Measurements from ENCODE around the gene UTS2R.
"Not testable (repeated sequence)": the region's sequence is repeated elsewhere in the genome, so short reads cannot be mapped to it uniquely, and the experiment has no call there.

Gene UTS2R

DNA sequence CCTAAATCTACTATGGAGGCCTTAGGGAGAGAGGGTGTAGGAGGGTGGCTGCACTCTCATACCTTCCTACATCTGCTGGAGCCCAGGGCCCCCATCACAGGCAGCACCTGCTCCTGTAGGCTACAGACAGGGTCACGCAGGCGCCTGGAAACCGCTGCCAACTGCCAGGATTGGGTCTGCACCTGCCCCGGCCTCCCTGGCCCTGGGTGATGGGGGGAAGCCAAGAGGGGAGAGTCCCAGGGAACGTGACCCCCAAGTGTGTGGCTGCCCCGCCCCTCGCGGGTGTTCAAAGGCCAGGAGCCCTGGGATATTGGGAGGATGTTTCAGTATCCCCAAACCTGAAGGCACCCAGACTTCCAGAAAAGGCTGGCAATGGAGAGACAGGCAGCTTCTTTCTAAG is 18.1 kb upstream of the UTS2R start:
- DNase-seq (ENCODE audit: low spot score): no peak
- no peak for FAIRE-seq

DNA sequence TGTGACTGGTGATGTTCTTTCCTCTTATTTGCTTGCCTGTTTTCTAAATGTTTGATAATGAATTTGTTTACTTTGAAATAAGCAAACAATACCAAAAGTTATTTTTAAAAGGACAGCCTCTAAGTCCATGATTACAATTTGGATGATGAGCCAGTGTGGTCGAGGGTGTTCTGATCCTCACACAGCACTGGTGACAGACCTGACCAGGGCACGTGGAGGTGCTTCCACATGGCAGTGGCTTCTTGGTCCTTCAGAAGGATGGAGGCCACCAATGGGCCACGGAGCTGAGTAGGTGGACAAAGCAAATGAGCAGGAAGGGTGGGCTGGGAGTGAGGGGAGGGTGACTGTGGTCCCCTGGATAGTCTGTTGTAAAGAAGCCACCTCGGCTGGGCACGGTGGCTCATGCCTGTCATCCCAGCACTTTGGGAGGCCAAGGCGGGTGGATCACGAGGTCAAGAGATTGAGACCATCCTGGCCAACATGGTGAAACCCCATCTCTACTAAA is 16.7 kb upstream of the UTS2R start:
- no peak for DNase-seq (ENCODE audit: low spot score)
- no peak for FAIRE-seq

DNA sequence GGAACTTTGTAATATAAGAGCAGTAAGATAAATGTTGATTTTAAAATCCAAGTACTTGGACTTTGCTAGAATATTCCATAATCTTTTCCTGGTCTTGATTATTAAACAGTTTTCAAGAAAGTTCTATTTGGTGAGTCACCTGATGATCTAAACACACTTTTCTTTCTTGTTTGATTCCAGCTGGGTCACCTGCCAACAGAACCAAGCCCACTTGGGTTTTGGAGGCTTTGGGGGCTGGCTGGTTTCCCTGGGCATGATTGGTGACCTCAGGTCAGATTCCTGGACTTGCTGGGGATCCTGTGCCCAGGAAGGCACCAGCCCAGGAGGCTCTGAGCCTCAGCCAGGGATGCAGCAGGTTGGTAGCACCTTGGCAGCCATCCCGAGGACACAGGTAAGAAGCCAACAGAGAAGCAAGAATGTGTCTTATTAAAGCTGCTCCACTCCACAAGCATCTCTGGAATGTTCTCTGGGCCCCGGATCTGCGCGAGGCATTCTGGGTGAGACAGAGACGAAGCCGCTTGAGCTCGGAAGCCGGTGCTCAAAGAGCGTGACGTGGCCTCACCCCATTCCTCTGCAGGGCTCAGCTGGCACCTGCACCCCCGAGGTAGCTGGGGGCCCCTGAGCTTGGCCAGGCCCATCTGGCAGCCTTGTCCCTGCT is 15.7 kb upstream of the UTS2R start:
- FAIRE-seq (no peak), DNase-seq (ENCODE audit: low spot score) (peak; percentile 75)

DNA sequence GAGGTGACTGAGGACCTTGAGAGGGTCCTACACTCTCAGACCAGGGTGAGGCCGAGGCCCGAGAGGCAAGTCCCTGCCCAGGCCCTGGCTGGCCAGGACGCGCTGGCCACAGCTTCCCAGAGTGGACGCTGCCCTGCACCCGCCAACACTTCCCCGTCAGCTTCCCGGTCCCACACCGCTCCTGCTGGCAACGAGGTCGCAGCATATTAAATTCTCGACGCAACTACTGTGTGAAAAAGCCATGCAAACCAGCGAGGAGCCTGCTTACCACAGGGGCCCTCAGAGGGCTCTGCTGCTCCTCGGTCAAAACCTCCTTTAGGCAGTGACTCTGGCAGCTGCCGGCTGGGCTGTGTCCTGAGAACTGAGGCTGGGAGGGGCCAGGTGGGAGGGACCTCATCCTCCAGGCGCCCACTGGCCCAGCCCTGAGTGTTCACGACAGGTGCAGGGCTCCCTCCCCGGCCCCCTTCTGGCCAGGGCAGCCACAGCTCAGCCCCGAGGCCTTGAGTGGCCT is 14.7 kb upstream of the UTS2R start:
- no peak for DNase-seq (ENCODE audit: low spot score)
- FAIRE-seq: no peak

DNA sequence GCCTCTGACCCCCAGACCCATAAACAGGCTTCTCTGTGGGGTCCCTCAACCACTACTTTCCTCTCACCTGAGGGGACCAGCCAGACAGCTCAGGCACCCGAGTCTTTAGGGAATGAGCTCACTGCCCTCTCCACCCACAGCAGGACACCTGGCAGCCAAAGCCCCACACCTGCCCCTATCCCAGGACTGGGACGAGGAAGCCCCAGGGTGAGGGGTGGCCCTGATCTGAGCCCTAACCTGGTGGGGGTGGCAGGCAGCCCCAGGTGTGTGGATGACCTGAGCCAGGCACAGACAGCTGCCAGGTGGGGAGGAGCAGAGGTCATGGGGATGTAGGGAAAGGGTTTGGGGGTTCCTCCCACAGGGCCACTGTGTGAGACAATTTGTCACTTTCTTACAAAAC is 14.2 kb upstream of the UTS2R start:
- no peak for DNase-seq (ENCODE audit: low spot score)
- FAIRE-seq: no peak

DNA sequence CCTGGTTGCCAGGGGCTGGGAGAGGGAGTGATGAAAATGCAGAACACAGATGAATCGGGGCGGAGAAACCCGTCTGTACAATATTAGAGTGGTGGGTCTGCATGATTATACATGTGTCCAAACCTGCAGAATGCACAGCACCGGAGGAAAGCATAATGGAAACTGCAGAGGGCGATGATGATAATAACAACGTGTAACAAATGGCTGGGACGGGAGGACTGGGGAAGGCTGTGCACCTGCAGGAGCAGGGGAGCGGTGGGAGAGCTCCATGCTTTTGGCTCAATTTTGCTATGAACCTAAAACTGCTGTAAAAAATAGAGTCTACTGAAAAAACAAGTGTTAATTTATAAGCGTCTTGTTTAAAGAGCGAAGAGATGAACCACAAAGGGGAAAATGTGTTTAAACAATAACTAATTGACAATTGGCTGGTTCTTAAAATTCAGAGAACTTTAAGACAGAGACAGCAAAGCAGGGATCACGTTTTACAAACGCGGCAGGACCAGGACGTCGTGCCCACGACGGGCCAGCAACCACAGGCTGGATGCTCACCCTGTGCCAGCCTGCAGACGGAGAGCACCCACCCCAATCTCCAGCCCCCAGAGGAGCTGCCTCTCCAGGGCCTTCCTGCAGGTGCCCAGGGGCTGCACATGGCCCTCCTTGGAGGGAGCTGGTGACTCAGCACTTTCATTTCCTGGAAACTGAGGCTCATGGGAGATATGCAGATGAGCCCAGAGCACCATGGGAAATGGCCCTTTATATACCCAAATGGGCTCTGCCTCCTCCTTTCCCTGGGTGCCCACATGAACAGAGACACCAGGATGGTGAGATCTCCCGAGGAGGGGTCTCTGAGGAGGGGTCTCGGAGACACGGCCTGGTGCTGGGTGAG is 12.9 kb upstream of the UTS2R start, which contains the start of gene TEX19:
TEX19 (plus strand) TSS at position 783 of the 886 bp plus-strand sequence. CDS start 2,904 bp downstream, outside the sequence.
- DNase-seq (ENCODE audit: low spot score) (no peak), FAIRE-seq (no peak)

DNA sequence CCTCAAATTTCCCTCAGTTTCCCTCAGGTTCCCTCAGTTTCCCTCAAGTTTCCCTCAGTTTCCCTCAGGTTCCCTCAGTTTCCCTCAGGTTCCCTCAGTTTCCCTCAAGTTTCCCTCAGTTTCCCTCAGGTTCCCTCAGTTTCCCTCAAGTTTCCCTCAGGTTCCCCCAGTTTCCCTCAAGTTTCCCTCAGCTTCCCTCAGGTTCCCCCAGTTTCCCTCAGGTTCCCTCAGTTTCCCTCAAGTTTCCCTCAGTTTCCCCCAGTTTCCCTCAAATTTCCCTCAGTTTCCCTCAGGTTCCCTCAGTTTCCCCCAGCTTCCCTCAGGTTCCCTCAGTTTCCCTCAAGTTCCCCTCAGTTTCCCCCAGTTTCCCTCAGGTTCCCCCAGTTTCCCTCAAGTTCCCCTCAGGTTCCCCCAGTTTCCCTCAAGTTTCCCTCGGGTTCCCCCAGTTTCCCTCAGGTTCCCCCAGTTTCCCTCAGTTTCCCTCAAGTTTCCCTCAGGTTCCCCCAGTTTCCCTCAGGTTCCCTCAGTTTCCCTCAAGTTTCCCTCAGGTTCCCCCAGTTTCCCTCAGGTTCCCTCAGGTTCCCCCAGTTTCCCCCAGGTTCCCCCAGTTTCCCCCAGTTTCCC is 12.0 kb upstream of the UTS2R start:
- DNase-seq (ENCODE audit: low spot score); FAIRE-seq: not testable (repeated sequence)

DNA sequence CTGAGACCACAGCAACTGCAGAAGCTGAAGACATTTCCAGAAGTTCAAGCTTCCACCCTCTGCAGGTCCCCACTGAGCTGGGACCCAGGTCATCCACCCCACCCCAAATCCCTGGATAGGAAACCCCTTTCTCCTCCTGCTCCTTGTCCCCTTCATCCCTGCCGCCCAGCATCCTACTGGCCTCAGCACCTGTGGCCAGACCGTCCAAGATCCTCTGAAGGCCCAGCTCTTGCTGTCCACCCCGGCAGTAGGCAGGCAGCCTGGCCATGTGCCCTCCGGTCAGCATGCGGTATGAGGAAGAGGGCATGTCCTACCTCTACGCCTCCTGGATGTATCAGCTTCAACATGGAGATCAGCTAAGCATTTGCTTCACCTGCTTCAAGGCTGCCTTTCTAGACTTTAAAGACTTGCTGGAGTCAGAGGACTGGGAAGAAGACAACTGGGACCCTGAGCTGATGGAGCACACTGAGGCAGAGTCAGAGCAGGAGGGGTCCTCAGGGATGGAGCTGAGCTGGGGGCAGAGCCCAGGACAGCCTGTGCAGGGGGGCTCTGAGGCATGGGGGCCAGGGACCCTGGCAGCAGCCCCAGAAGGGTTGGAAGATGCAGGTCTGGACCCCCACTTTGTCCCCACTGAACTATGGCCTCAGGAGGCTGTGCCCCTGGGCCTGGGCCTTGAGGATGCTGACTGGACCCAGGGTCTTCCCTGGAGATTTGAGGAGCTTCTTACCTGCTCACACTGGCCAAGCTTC is 9.5 kb upstream of the UTS2R start:
- no peak for DNase-seq (ENCODE audit: low spot score)
- no peak for FAIRE-seq

DNA sequence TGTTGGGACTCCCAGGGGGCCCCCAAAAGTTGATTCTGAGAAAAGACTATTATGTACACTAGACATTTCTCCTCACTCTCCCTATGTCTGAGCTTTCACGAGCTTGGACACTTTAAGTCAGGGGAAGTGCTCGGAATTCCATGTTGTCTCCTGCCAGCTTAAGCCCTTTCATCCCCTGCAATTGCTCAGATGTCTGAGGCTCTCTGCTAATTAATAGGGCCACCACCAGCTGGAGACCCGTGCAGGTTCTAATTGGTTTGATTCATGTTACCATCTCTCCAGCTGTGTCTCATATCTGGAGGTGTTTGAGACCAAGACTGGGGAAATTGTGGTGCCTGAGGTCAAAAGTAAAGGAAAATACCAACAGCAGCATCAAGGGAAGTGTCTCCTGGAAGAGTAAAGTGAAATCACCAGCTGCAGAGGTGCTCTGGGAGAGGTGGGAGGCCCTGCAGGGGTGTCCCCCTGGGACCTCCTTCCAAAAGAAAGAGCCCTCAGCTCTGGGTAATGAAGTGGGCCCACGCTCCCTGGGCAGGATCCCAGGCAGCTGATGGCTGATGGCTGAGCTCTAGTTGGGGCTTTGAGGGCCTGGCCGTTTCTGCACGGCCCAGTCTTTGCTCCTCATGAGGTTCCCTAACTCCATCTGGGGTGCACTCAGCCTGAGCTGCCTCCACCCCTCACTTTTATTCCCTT is 5.8 kb upstream of the UTS2R start:
- FAIRE-seq (no peak), DNase-seq (ENCODE audit: low spot score) (no peak)

DNA sequence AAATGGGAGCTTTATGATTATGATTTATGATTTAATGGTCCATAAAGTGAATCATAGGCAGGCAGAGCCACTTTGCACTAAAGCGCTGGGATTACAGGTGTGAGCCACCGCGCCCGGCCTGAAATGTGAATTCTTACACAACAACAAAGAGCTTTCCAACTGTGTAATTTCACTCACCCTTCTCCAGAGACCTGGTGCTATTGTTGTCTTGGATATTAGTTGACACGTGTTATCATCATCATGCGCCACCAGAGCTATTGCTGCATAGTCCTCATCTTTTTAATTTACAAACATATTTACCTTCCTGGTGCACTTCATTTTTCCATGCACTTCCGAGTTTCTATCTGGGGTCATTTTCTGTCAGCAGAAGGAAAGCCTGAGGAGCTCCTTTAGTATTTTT is 4.8 kb upstream of the UTS2R start:
- DNase-seq (ENCODE audit: low spot score) (no peak), FAIRE-seq (no peak)

DNA sequence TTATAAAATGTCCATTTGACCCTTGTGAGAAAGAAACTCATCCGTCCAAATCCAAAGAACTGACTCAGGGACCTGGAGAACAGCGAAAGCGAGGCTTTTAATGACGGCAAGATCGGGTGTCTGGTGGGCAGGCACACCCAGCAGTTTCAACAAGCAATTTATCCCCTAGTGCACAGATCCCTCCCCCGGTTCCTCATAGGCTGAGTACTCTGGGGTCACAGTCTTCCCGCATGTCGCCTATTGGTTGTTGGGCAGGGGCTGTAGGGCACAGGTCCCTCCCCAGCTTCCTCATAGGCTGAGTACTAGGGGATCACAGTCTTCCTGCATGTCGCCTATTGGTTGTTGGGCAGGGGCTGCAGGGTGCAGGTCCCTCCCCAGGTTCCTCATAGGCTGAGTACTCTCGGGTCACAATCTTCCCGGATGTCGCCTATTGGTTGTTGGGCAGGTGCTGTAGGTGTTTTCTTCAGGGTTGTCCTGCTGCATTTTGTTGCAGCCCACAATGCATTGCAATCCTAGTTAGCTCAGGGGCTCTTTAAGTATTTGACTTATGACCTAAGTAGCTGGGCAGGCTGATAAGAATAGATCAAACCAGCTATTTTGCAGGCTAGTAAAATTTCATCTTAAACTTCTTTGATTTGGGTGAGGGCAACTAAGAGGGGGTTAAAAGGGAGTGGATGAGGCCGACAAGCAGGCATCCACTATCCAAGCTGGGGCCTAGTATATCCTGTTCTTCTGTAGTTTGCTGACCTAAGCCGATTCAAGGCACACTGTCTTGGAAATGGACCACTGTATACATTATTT is 3.6 kb upstream of the UTS2R start:
- DNase-seq (ENCODE audit: low spot score): no peak
- no peak for FAIRE-seq

DNA sequence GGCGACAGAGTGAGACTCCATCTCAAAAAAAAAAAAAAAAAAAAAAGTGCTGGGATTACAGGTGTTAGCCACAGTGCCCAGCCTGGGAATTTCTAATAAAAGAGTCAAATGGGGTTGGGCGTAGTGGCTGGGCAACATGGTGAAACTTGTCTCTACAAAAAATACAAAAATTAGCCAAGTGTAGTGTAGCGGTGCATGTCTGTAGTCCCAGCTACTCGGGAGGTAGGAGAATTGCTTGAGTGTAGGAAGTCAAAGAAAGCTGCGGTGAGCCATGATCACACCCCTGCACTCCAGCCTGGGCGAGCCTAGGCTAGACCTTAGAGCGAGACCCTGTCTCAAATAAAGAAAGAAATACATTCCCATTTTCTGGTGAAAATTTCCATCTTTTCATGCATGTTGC is 2.4 kb upstream of the UTS2R start:
- FAIRE-seq (no peak), DNase-seq (ENCODE audit: low spot score) (no peak)

DNA sequence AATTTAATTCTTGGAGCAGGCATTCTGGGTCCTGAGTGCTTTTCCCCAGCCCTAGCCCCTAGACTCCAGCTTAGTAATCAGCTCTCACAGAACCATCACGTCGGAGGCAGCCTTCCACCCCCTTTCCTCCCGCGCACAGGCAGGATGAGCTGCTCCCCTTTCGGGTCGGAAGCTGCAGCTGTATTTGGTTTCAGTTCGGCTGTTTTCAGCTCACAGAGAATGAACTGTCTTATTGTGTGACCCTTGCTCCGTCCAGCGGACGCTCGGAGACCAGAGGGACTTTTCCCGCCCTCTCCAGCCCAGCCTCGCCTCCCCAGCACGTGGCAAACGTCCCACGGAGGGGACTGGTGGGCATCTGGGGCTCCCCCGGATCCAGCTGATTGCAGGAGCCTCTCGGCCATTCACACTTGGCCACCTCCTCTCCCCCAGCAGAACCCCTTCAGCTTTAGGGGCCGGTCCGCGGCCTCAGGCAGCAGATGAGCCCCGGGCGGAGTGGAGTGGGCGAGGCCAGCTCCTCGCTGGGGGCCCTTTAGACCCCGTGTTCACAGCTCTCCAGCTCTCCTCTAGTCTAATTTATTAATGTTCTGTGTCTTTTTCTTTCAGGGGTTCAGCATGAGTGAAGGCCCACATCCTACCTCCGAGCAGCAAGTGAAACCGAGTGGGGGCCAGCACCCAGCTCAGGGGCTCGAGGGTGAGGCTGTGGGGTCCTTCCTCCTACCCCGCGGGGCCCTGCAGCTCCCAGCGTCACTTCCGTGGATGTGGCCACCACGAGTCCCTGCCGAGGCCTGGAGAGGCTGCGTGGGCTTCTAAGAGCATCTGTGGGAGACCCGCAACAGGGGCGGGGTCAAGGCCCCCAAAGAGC is 863 bp upstream of the UTS2R start:
- FAIRE-seq: no peak
- no peak for DNase-seq (ENCODE audit: low spot score)

DNA sequence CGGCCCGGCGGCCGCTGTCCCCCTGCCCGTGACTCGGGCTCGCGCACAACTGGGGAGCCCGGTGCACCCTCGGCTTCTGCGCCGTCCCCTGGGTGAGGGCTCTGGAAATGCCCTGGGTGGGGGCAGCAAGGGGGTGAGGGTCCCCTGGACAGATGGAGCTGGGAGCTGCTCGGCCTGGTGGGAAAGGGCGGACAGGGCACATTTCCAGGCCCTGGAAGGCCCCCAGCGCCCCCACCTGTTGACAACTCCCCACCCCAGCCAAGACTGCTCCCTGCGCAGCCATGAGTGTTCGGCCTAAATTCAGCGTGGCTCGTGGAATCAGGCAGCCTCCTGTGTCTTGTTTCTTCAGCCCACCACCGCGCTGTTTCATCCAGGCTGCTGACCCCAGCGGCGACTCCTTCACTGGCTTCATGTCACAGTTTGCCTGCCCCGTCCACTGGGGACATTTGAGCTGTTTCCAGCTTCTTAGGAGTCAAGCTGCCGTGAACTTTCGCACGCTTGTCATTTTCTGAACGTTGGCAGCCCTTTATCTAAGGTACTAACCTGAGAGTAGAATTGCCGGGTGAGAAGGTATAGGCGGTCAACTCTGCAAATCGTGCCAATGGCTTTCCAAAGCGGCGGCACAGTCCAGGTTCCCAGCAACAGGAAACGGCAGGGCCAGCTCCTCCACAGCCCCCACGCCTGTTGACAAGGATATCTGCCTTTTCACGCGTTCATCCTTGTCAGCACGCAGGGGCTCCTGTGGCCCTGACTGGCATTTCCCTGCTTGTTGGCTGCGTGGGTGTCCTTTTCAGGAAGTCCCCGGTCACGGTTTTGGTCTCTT is 895 bp downstream of the UTS2R start:
- DNase-seq (ENCODE audit: low spot score): no peak
- FAIRE-seq: no peak

DNA sequence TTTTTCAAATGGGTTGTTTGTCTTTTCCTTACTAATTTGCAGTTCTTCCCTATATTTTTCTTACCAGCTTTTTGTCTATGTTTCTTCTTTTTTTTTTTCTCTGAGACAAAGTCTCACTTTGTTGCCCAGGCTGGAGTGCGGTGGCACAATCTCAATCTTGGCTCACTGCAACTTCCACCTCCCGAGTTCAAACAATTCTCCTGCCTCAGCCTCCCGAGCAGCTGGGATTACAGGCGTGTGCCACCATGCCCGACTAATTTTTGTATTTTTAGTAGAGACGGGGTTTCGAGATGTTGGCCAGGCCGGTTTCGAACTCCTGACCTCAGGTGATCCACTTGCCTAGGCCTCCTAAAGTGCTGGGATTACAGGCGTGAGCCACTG is 1.5 kb downstream of the UTS2R start:
- FAIRE-seq; DNase-seq (ENCODE audit: low spot score): not testable (repeated sequence)

DNA sequence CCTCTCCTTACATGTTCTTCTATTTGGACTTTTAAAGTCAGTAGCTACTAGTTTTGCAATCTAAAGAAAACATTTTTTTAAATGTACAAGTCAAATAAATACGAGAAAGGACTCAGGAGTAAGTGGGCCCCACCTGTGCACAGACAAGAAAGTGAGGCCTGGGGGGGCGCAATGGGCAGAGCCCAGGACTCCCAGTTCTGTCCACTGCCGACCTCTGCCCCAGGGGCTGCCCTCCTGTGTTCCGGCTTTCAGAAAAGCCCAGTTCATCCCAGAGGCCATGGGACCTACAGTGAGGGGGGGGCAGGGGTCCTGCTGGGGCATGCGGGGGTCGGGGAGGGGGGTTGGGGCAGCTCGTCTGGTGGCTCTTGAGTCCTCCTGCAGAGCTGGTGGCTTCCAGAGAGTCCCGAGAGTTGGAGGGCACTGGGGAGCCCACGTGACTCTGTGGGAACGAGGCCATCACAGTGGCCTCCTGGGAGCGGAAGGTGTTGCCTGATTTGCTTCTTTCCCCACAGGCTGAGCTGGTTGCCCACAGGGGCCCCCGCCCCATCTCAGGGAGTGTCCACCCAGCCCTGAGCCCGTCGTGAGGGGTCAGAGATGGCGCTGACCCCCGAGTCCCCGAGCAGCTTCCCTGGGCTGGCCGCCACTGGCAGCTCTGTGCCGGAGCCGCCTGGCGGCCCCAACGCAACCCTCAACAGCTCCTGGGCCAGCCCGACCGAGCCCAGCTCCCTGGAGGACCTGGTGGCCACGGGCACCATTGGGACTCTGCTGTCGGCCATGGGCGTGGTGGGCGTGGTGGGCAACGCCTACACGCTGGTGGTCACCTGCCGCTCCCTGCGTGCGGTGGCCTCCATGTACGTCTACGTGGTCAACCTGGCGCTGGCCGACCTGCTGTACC is 2.4 kb downstream of the UTS2R start:
- FAIRE-seq (no peak), DNase-seq (ENCODE audit: low spot score) (no peak)
